Measurements from ENCODE around the gene ZDHHC14.

GRCh38 chr6:157625764-157626163 lies 244.8 kb downstream of the ZDHHC14 start:
- no peak for TF ChIP-seq CTCF (conservative IDR thresholded peaks at IDR 0.05; ENCODE audit: low read depth, low read length)
- no peak for TF ChIP-seq EZH2 (IDR thresholded peaks at IDR 0.05; ENCODE audit: low read length, unreplicated experiment)
- no peak for TF ChIP-seq EZH2phosphoT487 (IDR thresholded peaks at IDR 0.05; ENCODE audit: borderline replicate concordance, low read length)

Data from PC-3 (cell line).